Measurements from ENCODE around the gene FGFBP1.

The FGFBP1 gene

GRCh38 chr4:15935504-15936402 lies 2.8 kb downstream of the FGFBP1 start:
- no peak for TF ChIP-seq CTCF (IDR thresholded peaks at IDR 0.05; ENCODE audit: low read depth, low read length, missing control alignments)
- no peak overlapping the region for H3K4me3 ChIP-seq (replicated peaks; ENCODE audit: low read depth, low read length)
- no peak for DNase-seq (ENCODE audit: extremely low read depth, low read depth)

DNA sequence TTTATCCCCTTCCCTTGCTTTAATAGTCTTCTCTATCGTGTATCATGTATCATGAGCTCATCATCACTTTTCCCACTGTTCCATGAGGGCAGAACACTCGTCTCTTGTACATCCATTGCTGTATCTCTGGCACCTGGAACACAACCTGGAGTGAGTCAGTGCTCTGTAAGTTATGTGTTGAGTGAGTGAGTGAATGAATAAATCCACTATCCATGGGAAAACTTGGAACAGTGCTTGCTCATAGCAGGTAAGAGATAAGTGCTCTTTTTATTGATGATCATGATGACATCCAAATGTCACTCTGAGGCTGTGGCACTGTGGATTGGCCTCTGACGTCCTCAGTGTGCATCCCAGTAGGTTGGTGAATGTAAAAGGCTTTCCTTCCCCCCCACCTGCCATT lies 4.3 kb downstream of the FGFBP1 start:
- no peak for TF ChIP-seq CTCF (IDR thresholded peaks at IDR 0.05; ENCODE audit: low read depth, low read length, missing control alignments)
- no peak overlapping the region for H3K4me3 ChIP-seq (replicated peaks; ENCODE audit: low read depth, low read length)

DNA sequence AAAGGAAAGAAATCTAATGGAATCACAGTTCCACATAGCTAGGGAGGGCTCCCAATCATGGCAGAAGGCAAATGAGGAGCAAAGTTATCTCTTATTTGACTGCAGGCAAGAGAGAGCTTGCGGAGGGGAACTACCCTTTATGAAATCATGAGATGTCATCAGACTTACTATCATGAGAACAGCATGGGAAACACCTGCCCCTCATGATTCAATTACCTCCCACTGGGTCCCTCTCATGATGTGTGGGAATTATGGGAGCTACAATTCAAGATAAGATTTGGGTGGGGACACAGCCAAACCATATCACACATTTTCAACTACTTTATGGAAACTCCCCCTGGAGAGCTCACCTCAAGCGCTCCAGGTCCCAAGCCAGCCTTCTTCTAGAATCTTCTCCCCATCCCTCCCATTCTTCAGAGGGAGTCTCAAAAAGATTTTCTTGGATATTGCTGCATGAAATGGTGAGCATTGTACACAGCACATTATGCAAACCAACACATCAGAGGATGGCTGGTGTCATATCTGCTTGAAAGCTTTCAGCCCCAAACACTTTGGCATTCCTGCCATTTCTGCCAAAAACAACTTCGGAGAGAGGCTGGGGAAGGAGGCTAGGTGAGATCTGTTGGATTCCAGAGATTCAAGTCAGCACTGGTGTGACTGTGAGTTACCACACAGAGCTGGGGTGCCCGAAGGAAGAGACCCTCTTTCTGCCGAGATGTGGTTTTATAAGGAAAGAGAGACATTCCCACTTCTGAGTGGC lies 6.9 kb downstream of the FGFBP1 start:
- TF ChIP-seq CTCF (IDR thresholded peaks at IDR 0.05; ENCODE audit: low read depth, low read length, missing control alignments): no peak
- H3K4me3 ChIP-seq (replicated peaks; ENCODE audit: low read depth, low read length): no peak overlapping the region
- DNase-seq (ENCODE audit: extremely low read depth, low read depth): no peak

More for the DNA sequence above, 4.3 kb downstream of the FGFBP1 start:
- DNase-seq (ENCODE audit: extremely low read depth, low read depth): no peak

- no peak overlapping the region for H3K4me3 ChIP-seq (replicated peaks; ENCODE audit: low read depth, low read length)
- DNase-seq (ENCODE audit: extremely low read depth, low read depth): no peak
- TF ChIP-seq CTCF (IDR thresholded peaks at IDR 0.05; ENCODE audit: low read depth, low read length, missing control alignments): no peak
These were observed 8.2 kb downstream of the FGFBP1 start for GRCh38 chr4:15930314-15930713.

GRCh38 chr4:15929540-15929939 lies 9.0 kb downstream of the FGFBP1 start:
- H3K4me3 ChIP-seq (replicated peaks; ENCODE audit: low read depth, low read length): no peak overlapping the region
- TF ChIP-seq CTCF (IDR thresholded peaks at IDR 0.05; ENCODE audit: low read depth, low read length, missing control alignments): no peak
- no peak for DNase-seq (ENCODE audit: extremely low read depth, low read depth)

DNA sequence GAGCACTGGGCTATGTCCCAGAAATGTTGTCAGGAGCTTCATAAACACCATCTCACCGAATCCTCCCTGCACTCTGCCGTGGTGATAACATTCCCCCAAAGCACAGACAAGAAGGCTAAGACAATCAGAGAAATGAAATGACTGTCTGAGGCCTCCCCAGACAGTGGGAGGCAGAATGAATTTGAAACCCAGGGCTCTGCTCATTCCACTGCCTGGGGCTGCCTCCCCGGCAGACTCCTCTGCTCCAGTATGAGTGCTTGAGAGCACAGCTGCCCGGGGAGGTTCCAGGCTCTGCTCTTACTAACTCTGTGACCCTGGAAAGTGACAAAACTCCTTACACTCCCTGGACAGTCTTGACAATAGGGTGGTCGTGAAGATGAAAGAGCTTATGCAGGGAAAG lies 9.7 kb downstream of the FGFBP1 start:
- H3K4me3 ChIP-seq (replicated peaks; ENCODE audit: low read depth, low read length): no peak overlapping the region
- DNase-seq (ENCODE audit: extremely low read depth, low read depth): no peak
- no peak for TF ChIP-seq CTCF (IDR thresholded peaks at IDR 0.05; ENCODE audit: low read depth, low read length, missing control alignments)
